ENCODE data around the gene TRPM1. TPM values are rescaled to one million over a fixed set of nuclear protein-coding genes. Genes with fewer than 3 reads are reported as not detected.

TRPM1 gene
- total and polyA plus RNA-seq, 12 donors: 0.34 TPM; not detected in 11

GRCh38 chr15:31079519-31079918, 22.0 kb downstream of the TRPM1 start:
- no peak for DNase-seq
- Histone ChIP-seq H3K4me3 (no peak overlapping the region), H3K9me3 (replicated peaks in 1 of 3) (no peaks in the 10 kb centered on the region), H3K27ac (no peak overlapping the region), H3K27me3 (no peaks in the 10 kb centered on the region), H3K36me3 (replicated peaks in 1 of 2) (no peaks in the 10 kb centered on the region), H3K4me1 (replicated peaks in 1 of 2) (no peaks in the 10 kb centered on the region)
- intact Hi-C loops (cut with DNase I): no loop called here
- WGBS, 4 donors: 73 to 93% (median 89%) methylated on average over 2 of the region's 2 CpGs
- TF ChIP-seq POLR2A (IDR thresholded peaks at IDR 0.05): no peak
- TF ChIP-seq, protein P1, sequence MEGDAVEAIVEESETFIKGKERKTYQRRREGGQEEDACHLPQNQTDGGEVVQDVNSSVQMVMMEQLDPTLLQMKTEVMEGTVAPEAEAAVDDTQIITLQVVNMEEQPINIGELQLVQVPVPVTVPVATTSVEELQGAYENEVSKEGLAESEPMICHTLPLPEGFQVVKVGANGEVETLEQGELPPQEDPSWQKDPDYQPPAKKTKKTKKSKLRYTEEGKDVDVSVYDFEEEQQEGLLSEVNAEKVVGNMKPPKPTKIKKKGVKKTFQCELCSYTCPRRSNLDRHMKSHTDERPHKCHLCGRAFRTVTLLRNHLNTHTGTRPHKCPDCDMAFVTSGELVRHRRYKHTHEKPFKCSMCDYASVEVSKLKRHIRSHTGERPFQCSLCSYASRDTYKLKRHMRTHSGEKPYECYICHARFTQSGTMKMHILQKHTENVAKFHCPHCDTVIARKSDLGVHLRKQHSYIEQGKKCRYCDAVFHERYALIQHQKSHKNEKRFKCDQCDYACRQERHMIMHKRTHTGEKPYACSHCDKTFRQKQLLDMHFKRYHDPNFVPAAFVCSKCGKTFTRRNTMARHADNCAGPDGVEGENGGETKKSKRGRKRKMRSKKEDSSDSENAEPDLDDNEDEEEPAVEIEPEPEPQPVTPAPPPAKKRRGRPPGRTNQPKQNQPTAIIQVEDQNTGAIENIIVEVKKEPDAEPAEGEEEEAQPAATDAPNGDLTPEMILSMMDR (IDR thresholded peaks at IDR 0.05): no peak

- Histone ChIP-seq H3K27me3 (no peaks in the 10 kb centered on the region), H3K4me3 (no peak overlapping the region), H3K36me3 (replicated peaks in 1 of 2) (no peaks in the 10 kb centered on the region), H3K4me1 (replicated peaks in 1 of 2) (no peaks in the 10 kb centered on the region), H3K27ac (no peak overlapping the region), H3K9me3 (replicated peaks in 1 of 3) (no peaks in the 10 kb centered on the region)
- DNase-seq: no peak
- intact Hi-C loops (cut with DNase I): no loop called here
- 71 to 87% (median 78%) methylated on average over 8 of the region's 8 CpGs for WGBS, 4 donors
- TF ChIP-seq POLR2A (IDR thresholded peaks at IDR 0.05): no peak
- TF ChIP-seq, protein P1 (IDR thresholded peaks at IDR 0.05): no peak
These were observed 23.1 kb downstream of the TRPM1 start for GRCh38 chr15:31078471-31078870.

DNA sequence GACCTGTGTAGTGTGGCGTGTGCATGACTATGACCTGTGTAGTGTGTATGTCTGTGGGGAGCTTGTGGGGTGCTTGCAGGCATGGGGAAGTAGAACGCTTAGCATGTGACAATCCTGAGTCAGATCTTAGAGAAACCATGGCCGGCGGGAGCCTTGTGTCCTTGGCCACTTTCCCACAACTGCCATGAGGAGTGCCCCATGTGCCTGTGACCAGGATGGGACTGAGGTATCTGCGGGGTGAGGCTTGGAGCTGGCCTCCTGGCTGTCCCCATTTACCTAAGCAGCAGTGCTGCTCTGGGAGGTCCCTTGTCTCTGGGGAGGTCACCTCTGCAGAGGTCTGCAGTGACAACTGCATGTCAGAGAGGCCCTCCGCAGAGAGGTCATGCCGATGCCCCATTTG, 23.6 kb downstream of the TRPM1 start:
- Histone ChIP-seq H3K27ac (no peak overlapping the region), H3K9me3 (replicated peaks in 1 of 3) (no peaks in the 10 kb centered on the region), H3K4me3 (no peak overlapping the region), H3K36me3 (replicated peaks in 1 of 2) (no peaks in the 10 kb centered on the region), H3K4me1 (replicated peaks in 1 of 2) (no peaks in the 10 kb centered on the region), H3K27me3 (no peaks in the 10 kb centered on the region)
- no peak for DNase-seq
- 56 to 70% (median 61%) methylated on average over 2 to 7 of the region's 7 CpGs for WGBS, 4 donors
- intact Hi-C loops (cut with DNase I): no loop called here
- TF ChIP-seq, protein P1 (IDR thresholded peaks at IDR 0.05): no peak
- TF ChIP-seq POLR2A (IDR thresholded peaks at IDR 0.05): no peak

- no peak for DNase-seq
- Histone ChIP-seq H3K4me1 (replicated peaks in 1 of 2) (no peaks in the 10 kb centered on the region), H3K9me3 (replicated peaks in 1 of 3) (no peaks in the 10 kb centered on the region), H3K27ac (no peak overlapping the region), H3K27me3 (no peaks in the 10 kb centered on the region), H3K36me3 (replicated peaks in 1 of 2) (no peaks in the 10 kb centered on the region), H3K4me3 (no peak overlapping the region)
- intact Hi-C loops (cut with DNase I): no loop called here
- WGBS, 4 donors: 67 to 89% (median 74%) methylated on average over 3 to 4 of the region's 4 CpGs
- no peak for TF ChIP-seq POLR2A (IDR thresholded peaks at IDR 0.05)
- TF ChIP-seq, protein P1 (IDR thresholded peaks at IDR 0.05): no peak
These were observed 24.3 kb downstream of the TRPM1 start for GRCh38 chr15:31077181-31077580.

All from adrenal gland (tissue), 12 donors.